ENCODE results near the gene FOXJ1.

The FOXJ1 gene

GRCh38 chr17:76091526-76092286 lies 49.3 kb downstream of the FOXJ1 start:
- peak; percentile 25 for DNase-seq (ENCODE audit: low spot score)

- no peak for DNase-seq (ENCODE audit: low spot score)
Observed at GRCh38 chr17:76090517-76091129, 50.4 kb downstream of the FOXJ1 start.

GRCh38 chr17:76089680-76090516 lies 51.1 kb downstream of the FOXJ1 start:
- no peak for DNase-seq (ENCODE audit: low spot score)

- DNase-seq (ENCODE audit: low spot score) = no peak
Observed at GRCh38 chr17:76088868-76089576, 52.0 kb downstream of the FOXJ1 start.

GRCh38 chr17:76088041-76088867 lies 52.8 kb downstream of the FOXJ1 start:
- DNase-seq (ENCODE audit: low spot score) = no peak

- DNase-seq (ENCODE audit: low spot score) = no peak
Observed at GRCh38 chr17:76087531-76087930, 53.5 kb downstream of the FOXJ1 start.

DNA sequence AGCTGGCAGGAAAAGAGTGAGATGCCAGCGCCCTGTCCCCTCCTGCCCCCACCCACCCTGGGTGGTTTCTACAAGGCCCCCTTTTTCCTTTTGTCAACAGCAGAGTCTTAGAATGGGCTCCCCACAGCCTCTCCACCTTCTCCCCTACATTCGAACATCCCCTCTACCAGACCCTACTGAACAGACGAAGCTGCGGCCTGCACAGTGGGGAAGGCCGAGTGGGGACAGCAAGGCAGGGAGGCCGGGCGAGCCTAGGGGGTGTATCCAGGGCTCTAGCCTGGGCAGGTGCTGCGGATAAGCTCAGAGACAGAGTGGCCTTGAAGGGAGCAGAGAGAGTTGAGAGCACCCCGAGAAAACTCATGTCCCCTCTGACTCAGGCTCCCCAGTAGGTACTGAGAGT lies 54.7 kb downstream of the FOXJ1 start:
- no peak for DNase-seq (ENCODE audit: low spot score)

All from pons (tissue), 1 donor.